ENCODE measurements around the gene OAF. TPM values are rescaled to one million over a fixed set of nuclear protein-coding genes. Genes with fewer than 3 reads are reported as not detected.

The OAF gene
- total and polyA plus RNA-seq, 2 donors (not counting 1 experiment from before 2014, with no cell fraction given) = 1.3 to 1.9 TPM

DNA sequence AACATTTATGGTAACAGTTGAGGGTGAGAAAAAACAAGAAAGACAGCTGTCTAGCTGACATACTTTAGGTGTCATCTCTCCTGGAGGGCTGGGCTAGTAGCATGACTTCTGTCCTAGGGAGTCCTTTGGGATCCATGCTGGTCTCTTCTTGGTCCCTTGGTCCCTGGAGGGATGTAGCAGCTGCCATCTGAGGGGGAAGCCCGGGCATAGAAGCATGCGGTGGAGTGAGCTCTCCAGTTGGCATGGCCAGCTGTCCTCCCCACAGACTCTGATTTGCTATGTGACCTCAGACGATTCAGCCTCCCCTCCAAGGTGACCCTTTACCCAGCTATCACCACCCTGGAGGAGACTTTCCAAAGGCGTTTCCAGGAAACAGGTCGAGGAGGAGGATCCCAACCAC, 57.9 kb downstream of the OAF start:
- H3K9me3 ChIP-seq (ENCODE audit: control extremely low read depth in 1 of 3, control insufficient read depth in 2 of 3, insufficient read depth in 1 of 3, low read length in 2 of 3) = no peaks in the 10 kb centered on the region
- H2AFZ ChIP-seq (ENCODE audit: insufficient read depth, low read depth, low read length, poor library complexity, severe bottlenecking) = no peak overlapping the region
- TF ChIP-seq, protein P1, sequence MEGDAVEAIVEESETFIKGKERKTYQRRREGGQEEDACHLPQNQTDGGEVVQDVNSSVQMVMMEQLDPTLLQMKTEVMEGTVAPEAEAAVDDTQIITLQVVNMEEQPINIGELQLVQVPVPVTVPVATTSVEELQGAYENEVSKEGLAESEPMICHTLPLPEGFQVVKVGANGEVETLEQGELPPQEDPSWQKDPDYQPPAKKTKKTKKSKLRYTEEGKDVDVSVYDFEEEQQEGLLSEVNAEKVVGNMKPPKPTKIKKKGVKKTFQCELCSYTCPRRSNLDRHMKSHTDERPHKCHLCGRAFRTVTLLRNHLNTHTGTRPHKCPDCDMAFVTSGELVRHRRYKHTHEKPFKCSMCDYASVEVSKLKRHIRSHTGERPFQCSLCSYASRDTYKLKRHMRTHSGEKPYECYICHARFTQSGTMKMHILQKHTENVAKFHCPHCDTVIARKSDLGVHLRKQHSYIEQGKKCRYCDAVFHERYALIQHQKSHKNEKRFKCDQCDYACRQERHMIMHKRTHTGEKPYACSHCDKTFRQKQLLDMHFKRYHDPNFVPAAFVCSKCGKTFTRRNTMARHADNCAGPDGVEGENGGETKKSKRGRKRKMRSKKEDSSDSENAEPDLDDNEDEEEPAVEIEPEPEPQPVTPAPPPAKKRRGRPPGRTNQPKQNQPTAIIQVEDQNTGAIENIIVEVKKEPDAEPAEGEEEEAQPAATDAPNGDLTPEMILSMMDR (IDR thresholded peaks at IDR 0.05) = no peak
- no peak for TF ChIP-seq EZH2 (IDR thresholded peaks at IDR 0.05; ENCODE audit: borderline replicate concordance, insufficient read depth, low read depth, low read length, poor library complexity, severe bottlenecking)
- H3K27ac Mint-ChIP-seq = no peak overlapping the region
- H3K4me3 ChIP-seq (ENCODE audit: control extremely low read depth in 1 of 5, extremely low read depth in 1 of 5, insufficient read depth in 1 of 5, low read depth in 2 of 5, low read length in 4 of 5) = no peak overlapping the region
- H3K4me1 ChIP-seq (ENCODE audit: control insufficient read depth in 2 of 2, insufficient read depth in 2 of 2, low read length in 2 of 2) = no peaks in the 10 kb centered on the region
- peaks cover 0 to 22% (median 3%) of the 10 kb centered on the region in 4 experiments for H3K27me3 ChIP-seq (replicated peaks in 1 of 4; ENCODE audit: control extremely low read depth in 1 of 4, control insufficient read depth in 3 of 4, insufficient read depth in 4 of 4, low read length in 3 of 4)
- no peaks in the 10 kb centered on the region for H4K20me1 ChIP-seq (ENCODE audit: control insufficient read depth, insufficient read depth, low read length, poor library complexity, severe bottlenecking)
- peaks cover 46% of the 10 kb centered on the region for H3K27me3 Mint-ChIP-seq
- H3K36me3 ChIP-seq (replicated peaks in 1 of 2; ENCODE audit: control extremely low read depth in 1 of 2, control insufficient read depth in 1 of 2, extremely low read depth in 1 of 2, insufficient read depth in 2 of 2, low read length in 1 of 2) = no peaks in the 10 kb centered on the region
- ATAC-seq (ENCODE audit: low read depth) (no peak), DNase-seq (no peak)
- intact Hi-C loops (cut with micrococcal nuclease) = no loop called here
- H3K4me3 Mint-ChIP-seq = no peak overlapping the region
- no peak overlapping the region for H3K27ac ChIP-seq (ENCODE audit: low read length in 2 of 2)
- H3K4me2 ChIP-seq (replicated peaks; ENCODE audit: low read depth, low read length, poor library complexity, severe bottlenecking) = no peak overlapping the region
- H3K4me1 Mint-ChIP-seq = no peaks in the 10 kb centered on the region
- ChIA-PET CTCF (no interaction called here), POLR2A (no interaction called here)
- H3K9me3 Mint-ChIP-seq (ENCODE audit: insufficient read depth) = no peaks in the 10 kb centered on the region
- WGBS (ENCODE audit: insufficient coverage) = 72% methylated on average over 5 of the region's 5 CpGs
- H3K79me2 ChIP-seq (ENCODE audit: control insufficient read depth, insufficient read depth, low read length) = no peaks in the 10 kb centered on the region
- H3K9ac ChIP-seq (ENCODE audit: low read length) = no peak overlapping the region

DNA sequence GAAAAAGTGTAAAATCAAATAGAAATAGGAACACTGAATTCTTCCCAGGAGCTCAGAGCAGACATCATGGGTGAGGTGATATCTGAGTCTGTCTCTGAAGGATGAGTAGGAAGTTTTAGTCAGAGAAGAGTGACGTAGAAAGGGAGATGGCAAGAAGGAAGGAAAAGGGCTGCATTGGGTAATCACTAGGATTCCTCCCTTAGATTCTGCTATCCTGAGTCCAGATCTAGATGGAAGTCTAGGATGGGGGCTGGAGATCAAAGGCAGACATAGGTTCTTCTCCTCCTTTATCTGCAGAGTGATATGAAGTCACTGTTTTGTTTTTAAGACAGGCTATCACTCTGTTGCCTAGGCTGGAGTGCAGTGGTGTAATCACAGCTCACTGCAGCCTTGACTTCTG, 59.6 kb downstream of the OAF start:
- TF ChIP-seq, protein P1 (IDR thresholded peaks at IDR 0.05) = no peak
- no peak for TF ChIP-seq EZH2 (IDR thresholded peaks at IDR 0.05; ENCODE audit: borderline replicate concordance, insufficient read depth, low read depth, low read length, poor library complexity, severe bottlenecking)
- H3K9ac ChIP-seq (ENCODE audit: low read length) = no peak overlapping the region
- H3K9me3 Mint-ChIP-seq (ENCODE audit: insufficient read depth) = no peaks in the 10 kb centered on the region
- H3K4me1 ChIP-seq (ENCODE audit: control insufficient read depth in 2 of 2, insufficient read depth in 2 of 2, low read length in 2 of 2) = no peaks in the 10 kb centered on the region
- H3K27ac ChIP-seq (ENCODE audit: low read length in 2 of 2) = no peak overlapping the region
- ChIA-PET CTCF (no interaction called here), POLR2A (no interaction called here)
- no peak overlapping the region for H3K4me3 Mint-ChIP-seq
- H3K27me3 ChIP-seq (replicated peaks in 1 of 4; ENCODE audit: control extremely low read depth in 1 of 4, control insufficient read depth in 3 of 4, insufficient read depth in 4 of 4, low read length in 3 of 4) = peaks cover 0 to 18% (median 3%) of the 10 kb centered on the region in 4 experiments
- 88% methylated on average over 1 of the region's 1 CpG for WGBS (ENCODE audit: insufficient coverage)
- no peak overlapping the region for H3K27ac Mint-ChIP-seq
- DNase-seq (no peak), ATAC-seq (ENCODE audit: low read depth) (no peak)
- no peaks in the 10 kb centered on the region for H3K4me1 Mint-ChIP-seq
- H3K4me2 ChIP-seq (replicated peaks; ENCODE audit: low read depth, low read length, poor library complexity, severe bottlenecking) = no peak overlapping the region
- intact Hi-C loops (cut with micrococcal nuclease) = no loop called here
- no peaks in the 10 kb centered on the region for H3K79me2 ChIP-seq (ENCODE audit: control insufficient read depth, insufficient read depth, low read length)
- no peak overlapping the region for H3K4me3 ChIP-seq (ENCODE audit: control extremely low read depth in 1 of 5, extremely low read depth in 1 of 5, insufficient read depth in 1 of 5, low read depth in 2 of 5, low read length in 4 of 5)
- H3K27me3 Mint-ChIP-seq = peaks cover 51% of the 10 kb centered on the region
- no peaks in the 10 kb centered on the region for H3K36me3 ChIP-seq (replicated peaks in 1 of 2; ENCODE audit: control extremely low read depth in 1 of 2, control insufficient read depth in 1 of 2, extremely low read depth in 1 of 2, insufficient read depth in 2 of 2, low read length in 1 of 2)
- H2AFZ ChIP-seq (ENCODE audit: insufficient read depth, low read depth, low read length, poor library complexity, severe bottlenecking) = no peak overlapping the region
- no peaks in the 10 kb centered on the region for H4K20me1 ChIP-seq (ENCODE audit: control insufficient read depth, insufficient read depth, low read length, poor library complexity, severe bottlenecking)
- H3K9me3 ChIP-seq (ENCODE audit: control extremely low read depth in 1 of 3, control insufficient read depth in 2 of 3, insufficient read depth in 1 of 3, low read length in 2 of 3) = no peaks in the 10 kb centered on the region
